GM23338 (cell line): ENCODE measurements around the gene SEC61G. TPM values are rescaled to one million over a fixed set of nuclear protein-coding genes. Genes with fewer than 3 reads are reported as not detected.

Source experiments
- ATAC-seq: fragments of 200-7000 bp; cut with Tn5 transposase; 3 replicates; pipeline ENCODE4 v1.9.1; 2020
- DNase-seq: peaks from one replicate; pipeline ENCODE4 v3.0.0-alpha.2; 2015; ENCODE audit warnings: low spot score
- H2AFZ ChIP-seq: fragments of 200-600 bp; sonication (generic); 2 replicates; pipeline ENCODE4 v1.8.0; 2016; ENCODE audit warnings: antibody characterized with exemption, mild to moderate bottlenecking, moderate library complexity
- H3F3A ChIP-seq: fragments of 200-600 bp; sonication (generic); replicated peaks from 2 replicates; pipeline ENCODE4 v1.8.0; 2017; ENCODE audit warnings: antibody characterized with exemption, mixed run types, low read depth
- H3K27ac ChIP-seq: fragments of 200-600 bp; sonication (generic); 2 replicates; pipeline ENCODE4 v1.6.1; 2016; ENCODE audit warnings: low read depth
- H3K27me3 ChIP-seq: fragments of 200-600 bp; sonication (generic); 2 replicates; pipeline ENCODE4 v1.8.0; 2016; ENCODE audit warnings: mild to moderate bottlenecking, mixed run types, moderate library complexity; ENCODE audit not compliant: insufficient read depth
- H3K36me3 ChIP-seq: fragments of 200-600 bp; sonication (generic); 2 replicates; pipeline ENCODE4 v1.8.0; 2016; ENCODE audit warnings: mild to moderate bottlenecking; ENCODE audit not compliant: insufficient read depth
- H3K4me1 ChIP-seq: fragments of 200-600 bp; sonication (generic); 2 replicates; pipeline ENCODE4 v1.8.0; 2016; ENCODE audit warnings: mild to moderate bottlenecking, moderate library complexity; ENCODE audit not compliant: insufficient read depth
- H3K4me2 ChIP-seq: fragments of 200-600 bp; sonication (generic); 2 replicates; pipeline ENCODE4 v1.7.1; 2017; ENCODE audit warnings: mixed run types
- H3K4me3 ChIP-seq: fragments of 200-600 bp; sonication (generic); 2 replicates; pipeline ENCODE4 v1.6.1; 2016; ENCODE audit warnings: mixed run types
- H3K79me2 ChIP-seq: fragments of 200-600 bp; sonication (generic); replicated peaks from 2 replicates; pipeline ENCODE4 v1.8.0; 2017; ENCODE audit warnings: mild to moderate bottlenecking; ENCODE audit not compliant: insufficient read depth
- H3K9me2 ChIP-seq: fragments of 200-600 bp; sonication (generic); 2 replicates; pipeline ENCODE4 v1.8.0; 2017; ENCODE audit not compliant: insufficient read depth
- H4K20me1 ChIP-seq: fragments of 200-600 bp; sonication (generic); replicated peaks from 2 replicates; pipeline ENCODE4 v1.8.0; 2017; ENCODE audit warnings: mild to moderate bottlenecking; ENCODE audit not compliant: insufficient read depth
- H3K27ac Mint-ChIP-seq: 2 replicates; pipeline ENCODE4 v1.8.0; 2020; ENCODE audit warnings: inconsistent platforms, mild to moderate bottlenecking, moderate library complexity, mixed read lengths
- H3K27me3 Mint-ChIP-seq: 3 replicates; pipeline ENCODE4 v1.8.0; 2022; ENCODE audit warnings: low read depth, mild to moderate bottlenecking, moderate library complexity, mixed read lengths, inconsistent platforms; ENCODE audit not compliant: insufficient read depth, poor library complexity
- H3K36me3 Mint-ChIP-seq: 3 replicates; pipeline ENCODE4 v1.8.0; 2021; ENCODE audit warnings: low read depth, mild to moderate bottlenecking, inconsistent platforms, moderate library complexity, mixed read lengths
- H3K4me1 Mint-ChIP-seq: 3 replicates; pipeline ENCODE4 v1.8.0; 2020; ENCODE audit warnings: mild to moderate bottlenecking, inconsistent platforms, mixed read lengths
- H3K4me3 Mint-ChIP-seq: 3 replicates; pipeline ENCODE4 v1.8.0; 2021; ENCODE audit warnings: moderate library complexity, mild to moderate bottlenecking, inconsistent platforms, mixed read lengths
- H3K9me3 Mint-ChIP-seq: 3 replicates; pipeline ENCODE4 v1.8.0; 2020; ENCODE audit warnings: moderate library complexity, mild to moderate bottlenecking, inconsistent platforms, mixed read lengths
- REST ChIP-seq: IDR thresholded peaks from one replicate; pipeline ENCODE4 v1.6.1; 2018; ENCODE audit warnings: antibody characterized with exemption; ENCODE audit not compliant: unreplicated experiment
- polyA plus RNA-seq: library from polyadenylated mRNA; unstranded; fragments of >200 nt; fragmentation: Nextera tagmentation; extraction: Ambion mirVana; gene quantifications from 2 replicates; pipeline ENCODE4 v1.2.1, GENCODE V29; 2016
- total RNA-seq: library from RNA; depleted of rRNA; stranded (reverse); fragments of >200 nt; shearing (Covaris generic); gene quantifications from 2 replicates; pipeline ENCODE4 v1.2.3, GENCODE V29; 2014
- TF ChIP-seq, protein P1 (sequence below): fragments of 250-450 bp; sonication (Bioruptor Pico); IDR thresholded peaks from 2 replicates; pipeline ENCODE4 v1.5.0; 2020; ENCODE audit warnings: mild to moderate bottlenecking, moderate library complexity
- TF ChIP-seq, protein P2 (sequence below): IDR thresholded peaks from 2 replicates; pipeline ENCODE4 v1.6.1; 2016; ENCODE audit warnings: antibody characterized with exemption

The SEC61G gene
- total and polyA plus RNA-seq, 2 experiments from 2014 or later, result 350 to 497 TPM

- peaks cover under 1% of the 10 kb centered on the region; the same call in 1 of the 2 replicates for H3K4me1 ChIP-seq
- no peaks in the 10 kb centered on the region; the same call in 2 of the 3 replicates for H3K9me3 Mint-ChIP-seq
- peaks cover 19% of the 10 kb centered on the region for H4K20me1 ChIP-seq
- no peaks in the 10 kb centered on the region for H3K27me3 ChIP-seq
- no peaks in the 10 kb centered on the region for H3K4me1 Mint-ChIP-seq
- H3K36me3 ChIP-seq, result peaks cover 26% of the 10 kb centered on the region
- H3K4me3 ChIP-seq, result no peak overlapping the region
- H3F3A ChIP-seq, result no peaks in the 10 kb centered on the region; the same call in 1 of the 2 replicates
- no peak for TF ChIP-seq REST
- TF ChIP-seq, protein P1, sequence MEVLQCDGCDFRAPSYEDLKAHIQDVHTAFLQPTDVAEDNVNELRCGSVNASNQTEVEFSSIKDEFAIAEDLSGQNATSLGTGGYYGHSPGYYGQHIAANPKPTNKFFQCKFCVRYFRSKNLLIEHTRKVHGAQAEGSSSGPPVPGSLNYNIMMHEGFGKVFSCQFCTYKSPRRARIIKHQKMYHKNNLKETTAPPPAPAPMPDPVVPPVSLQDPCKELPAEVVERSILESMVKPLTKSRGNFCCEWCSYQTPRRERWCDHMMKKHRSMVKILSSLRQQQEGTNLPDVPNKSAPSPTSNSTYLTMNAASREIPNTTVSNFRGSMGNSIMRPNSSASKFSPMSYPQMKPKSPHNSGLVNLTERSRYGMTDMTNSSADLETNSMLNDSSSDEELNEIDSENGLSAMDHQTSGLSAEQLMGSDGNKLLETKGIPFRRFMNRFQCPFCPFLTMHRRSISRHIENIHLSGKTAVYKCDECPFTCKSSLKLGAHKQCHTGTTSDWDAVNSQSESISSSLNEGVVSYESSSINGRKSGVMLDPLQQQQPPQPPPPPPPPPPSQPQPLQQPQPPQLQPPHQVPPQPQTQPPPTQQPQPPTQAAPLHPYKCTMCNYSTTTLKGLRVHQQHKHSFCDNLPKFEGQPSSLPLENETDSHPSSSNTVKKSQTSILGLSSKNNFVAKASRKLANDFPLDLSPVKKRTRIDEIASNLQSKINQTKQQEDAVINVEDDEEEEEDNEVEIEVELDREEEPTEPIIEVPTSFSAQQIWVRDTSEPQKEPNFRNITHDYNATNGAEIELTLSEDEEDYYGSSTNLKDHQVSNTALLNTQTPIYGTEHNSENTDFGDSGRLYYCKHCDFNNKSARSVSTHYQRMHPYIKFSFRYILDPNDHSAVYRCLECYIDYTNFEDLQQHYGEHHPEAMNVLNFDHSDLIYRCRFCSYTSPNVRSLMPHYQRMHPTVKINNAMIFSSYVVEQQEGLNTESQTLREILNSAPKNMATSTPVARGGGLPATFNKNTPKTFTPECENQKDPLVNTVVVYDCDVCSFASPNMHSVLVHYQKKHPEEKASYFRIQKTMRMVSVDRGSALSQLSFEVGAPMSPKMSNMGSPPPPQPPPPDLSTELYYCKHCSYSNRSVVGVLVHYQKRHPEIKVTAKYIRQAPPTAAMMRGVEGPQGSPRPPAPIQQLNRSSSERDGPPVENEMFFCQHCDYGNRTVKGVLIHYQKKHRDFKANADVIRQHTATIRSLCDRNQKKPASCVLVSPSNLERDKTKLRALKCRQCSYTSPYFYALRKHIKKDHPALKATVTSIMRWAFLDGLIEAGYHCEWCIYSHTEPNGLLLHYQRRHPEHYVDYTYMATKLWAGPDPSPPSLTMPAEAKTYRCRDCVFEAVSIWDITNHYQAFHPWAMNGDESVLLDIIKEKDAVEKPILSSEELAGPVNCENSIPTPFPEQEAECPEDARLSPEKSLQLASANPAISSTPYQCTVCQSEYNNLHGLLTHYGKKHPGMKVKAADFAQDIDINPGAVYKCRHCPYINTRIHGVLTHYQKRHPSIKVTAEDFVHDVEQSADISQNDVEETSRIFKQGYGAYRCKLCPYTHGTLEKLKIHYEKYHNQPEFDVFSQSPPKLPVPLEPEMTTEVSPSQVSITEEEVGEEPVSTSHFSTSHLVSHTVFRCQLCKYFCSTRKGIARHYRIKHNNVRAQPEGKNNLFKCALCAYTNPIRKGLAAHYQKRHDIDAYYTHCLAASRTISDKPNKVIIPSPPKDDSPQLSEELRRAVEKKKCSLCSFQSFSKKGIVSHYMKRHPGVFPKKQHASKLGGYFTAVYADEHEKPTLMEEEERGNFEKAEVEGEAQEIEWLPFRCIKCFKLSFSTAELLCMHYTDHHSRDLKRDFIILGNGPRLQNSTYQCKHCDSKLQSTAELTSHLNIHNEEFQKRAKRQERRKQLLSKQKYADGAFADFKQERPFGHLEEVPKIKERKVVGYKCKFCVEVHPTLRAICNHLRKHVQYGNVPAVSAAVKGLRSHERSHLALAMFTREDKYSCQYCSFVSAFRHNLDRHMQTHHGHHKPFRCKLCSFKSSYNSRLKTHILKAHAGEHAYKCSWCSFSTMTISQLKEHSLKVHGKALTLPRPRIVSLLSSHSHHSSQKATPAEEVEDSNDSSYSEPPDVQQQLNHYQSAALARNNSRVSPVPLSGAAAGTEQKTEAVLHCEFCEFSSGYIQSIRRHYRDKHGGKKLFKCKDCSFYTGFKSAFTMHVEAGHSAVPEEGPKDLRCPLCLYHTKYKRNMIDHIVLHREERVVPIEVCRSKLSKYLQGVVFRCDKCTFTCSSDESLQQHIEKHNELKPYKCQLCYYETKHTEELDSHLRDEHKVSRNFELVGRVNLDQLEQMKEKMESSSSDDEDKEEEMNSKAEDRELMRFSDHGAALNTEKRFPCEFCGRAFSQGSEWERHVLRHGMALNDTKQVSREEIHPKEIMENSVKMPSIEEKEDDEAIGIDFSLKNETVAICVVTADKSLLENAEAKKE (CRISPR knock-in tag), result no peak
- TF ChIP-seq, protein P2, sequence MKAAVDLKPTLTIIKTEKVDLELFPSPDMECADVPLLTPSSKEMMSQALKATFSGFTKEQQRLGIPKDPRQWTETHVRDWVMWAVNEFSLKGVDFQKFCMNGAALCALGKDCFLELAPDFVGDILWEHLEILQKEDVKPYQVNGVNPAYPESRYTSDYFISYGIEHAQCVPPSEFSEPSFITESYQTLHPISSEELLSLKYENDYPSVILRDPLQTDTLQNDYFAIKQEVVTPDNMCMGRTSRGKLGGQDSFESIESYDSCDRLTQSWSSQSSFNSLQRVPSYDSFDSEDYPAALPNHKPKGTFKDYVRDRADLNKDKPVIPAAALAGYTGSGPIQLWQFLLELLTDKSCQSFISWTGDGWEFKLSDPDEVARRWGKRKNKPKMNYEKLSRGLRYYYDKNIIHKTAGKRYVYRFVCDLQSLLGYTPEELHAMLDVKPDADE, result no peak
- H3K27me3 Mint-ChIP-seq, result no peaks in the 10 kb centered on the region
- ATAC-seq (no peak), DNase-seq (no peak)
- no peak overlapping the region for H3K4me2 ChIP-seq
- no peak overlapping the region for H3K27ac ChIP-seq
- no peak overlapping the region for H3K4me3 Mint-ChIP-seq
- no peaks in the 10 kb centered on the region for H3K9me2 ChIP-seq
- H3K36me3 Mint-ChIP-seq, result peaks cover 40% of the 10 kb centered on the region; the same call in 2 of the 3 replicates
- H3K79me2 ChIP-seq, result peaks cover 19% of the 10 kb centered on the region
- H3K27ac Mint-ChIP-seq, result no peak overlapping the region
- no peak overlapping the region for H2AFZ ChIP-seq
Observed at GRCh38 chr7:54747234-54747633, 11.8 kb downstream of the SEC61G start.
